Endothelial cell of umbilical vein (primary cell): Measurements from ENCODE around the gene GNAS-AS1.

Source experiments
- EZH2 ChIP-seq: IDR thresholded peaks from 2 replicates; pipeline ENCODE4 v1.6.1; 2012; ENCODE audit warnings: borderline replicate concordance, low read depth, mild to moderate bottlenecking, moderate library complexity, low read length, inconsistent platforms; ENCODE audit not compliant: severe bottlenecking
- FOS ChIP-seq: IDR thresholded peaks from 2 replicates; pipeline ENCODE4 v1.6.1; 2011; ENCODE audit warnings: mild to moderate bottlenecking, low read length, moderate library complexity, borderline replicate concordance; ENCODE audit not compliant: insufficient read depth
- JUN ChIP-seq: IDR thresholded peaks from 2 replicates; pipeline ENCODE4 v1.6.1; 2011; ENCODE audit warnings: borderline replicate concordance, low read depth; ENCODE audit not compliant: insufficient read length, insufficient read depth
- MAX ChIP-seq: IDR thresholded peaks from 2 replicates; pipeline ENCODE4 v1.6.1; 2011; ENCODE audit not compliant: insufficient read depth, insufficient read length
- POLR2A ChIP-seq: IDR thresholded peaks from 2 replicates; pipeline ENCODE4 v1.6.1; 2012; ENCODE audit warnings: low read depth, mild to moderate bottlenecking, control low read depth, low read length
- POLR2AphosphoS5 ChIP-seq: IDR thresholded peaks from 2 replicates; pipeline ENCODE4 v1.6.1; 2012; ENCODE audit warnings: low read depth, mild to moderate bottlenecking, control low read depth, low read length, moderate library complexity; ENCODE audit not compliant: insufficient read depth
- TF ChIP-seq, protein P1 (sequence below), 2 donors: IDR thresholded peaks; 1 replicate in 1 of 2; 2 replicates in 1 of 2; pipeline ENCODE4 v1.5.1; 2011; ENCODE audit warnings: low read length in 2 of 2, mild to moderate bottlenecking in 2 of 2, moderate library complexity in 2 of 2, control low read depth in 1 of 2, inconsistent platforms in 1 of 2, low read depth in 1 of 2; ENCODE audit not compliant: insufficient read depth in 1 of 2; ENCODE audit errors: extremely low read depth in 1 of 2

GRCh38 chr20:58847463-58847862 is 3.2 kb downstream of the GNAS-AS1 start:
- TF ChIP-seq JUN (no peak), POLR2AphosphoS5 (no peak), POLR2A (no peak), MAX (no peak), EZH2 (no peak), FOS (no peak)
- TF ChIP-seq, protein P1, sequence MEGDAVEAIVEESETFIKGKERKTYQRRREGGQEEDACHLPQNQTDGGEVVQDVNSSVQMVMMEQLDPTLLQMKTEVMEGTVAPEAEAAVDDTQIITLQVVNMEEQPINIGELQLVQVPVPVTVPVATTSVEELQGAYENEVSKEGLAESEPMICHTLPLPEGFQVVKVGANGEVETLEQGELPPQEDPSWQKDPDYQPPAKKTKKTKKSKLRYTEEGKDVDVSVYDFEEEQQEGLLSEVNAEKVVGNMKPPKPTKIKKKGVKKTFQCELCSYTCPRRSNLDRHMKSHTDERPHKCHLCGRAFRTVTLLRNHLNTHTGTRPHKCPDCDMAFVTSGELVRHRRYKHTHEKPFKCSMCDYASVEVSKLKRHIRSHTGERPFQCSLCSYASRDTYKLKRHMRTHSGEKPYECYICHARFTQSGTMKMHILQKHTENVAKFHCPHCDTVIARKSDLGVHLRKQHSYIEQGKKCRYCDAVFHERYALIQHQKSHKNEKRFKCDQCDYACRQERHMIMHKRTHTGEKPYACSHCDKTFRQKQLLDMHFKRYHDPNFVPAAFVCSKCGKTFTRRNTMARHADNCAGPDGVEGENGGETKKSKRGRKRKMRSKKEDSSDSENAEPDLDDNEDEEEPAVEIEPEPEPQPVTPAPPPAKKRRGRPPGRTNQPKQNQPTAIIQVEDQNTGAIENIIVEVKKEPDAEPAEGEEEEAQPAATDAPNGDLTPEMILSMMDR (IDR thresholded peaks at IDR 0.05; ENCODE audit: extremely low read depth in 1 of 2, insufficient read depth in 1 of 2, low read depth in 1 of 2, low read length in 2 of 2): no peak
